ACC112 (cell line): ENCODE results near the gene STAT3.

Source experiments
- H2AFZ ChIP-seq: fragments of 200-600 bp; sonication (generic); one replicate; pipeline ENCODE4 v1.6.0; 2017; ENCODE audit warnings: antibody characterized with exemption, low read length; ENCODE audit not compliant: unreplicated experiment
- H3K27ac ChIP-seq: fragments of 200-600 bp; sonication (generic); 2 replicates; pipeline ENCODE4 v1.5.1; 2014; ENCODE audit warnings: low read depth, mild to moderate bottlenecking, antibody characterized with exemption, low read length, moderate library complexity
- H3K27me3 ChIP-seq: fragments of 200-600 bp; sonication (generic); 2 replicates; pipeline ENCODE4 v1.6.1; 2014; ENCODE audit warnings: mild to moderate bottlenecking, antibody characterized with exemption, low read length, moderate library complexity, mixed read lengths; ENCODE audit not compliant: insufficient read depth
- H3K36me3 ChIP-seq: fragments of 200-600 bp; sonication (generic); 2 replicates; pipeline ENCODE4 v1.6.1; 2016; ENCODE audit warnings: mild to moderate bottlenecking, antibody characterized with exemption, low read length, moderate library complexity, mixed read lengths; ENCODE audit not compliant: insufficient read depth
- H3K4me1 ChIP-seq: fragments of 200-600 bp; sonication (generic); one replicate; pipeline ENCODE4 v1.6.1; 2016; ENCODE audit warnings: low read length, mixed read lengths; ENCODE audit not compliant: insufficient read depth, unreplicated experiment, control insufficient read depth
- H3K4me3 ChIP-seq: fragments of 200-600 bp; sonication (generic); 2 replicates; pipeline ENCODE4 v1.5.1; 2014; ENCODE audit warnings: mild to moderate bottlenecking, low read depth, low read length
- H3K79me2 ChIP-seq: fragments of 200-600 bp; sonication (generic); one replicate; pipeline ENCODE4 v1.6.0; 2016; ENCODE audit warnings: low read length; ENCODE audit not compliant: control insufficient read depth, unreplicated experiment, insufficient read depth

Gene STAT3

DNA sequence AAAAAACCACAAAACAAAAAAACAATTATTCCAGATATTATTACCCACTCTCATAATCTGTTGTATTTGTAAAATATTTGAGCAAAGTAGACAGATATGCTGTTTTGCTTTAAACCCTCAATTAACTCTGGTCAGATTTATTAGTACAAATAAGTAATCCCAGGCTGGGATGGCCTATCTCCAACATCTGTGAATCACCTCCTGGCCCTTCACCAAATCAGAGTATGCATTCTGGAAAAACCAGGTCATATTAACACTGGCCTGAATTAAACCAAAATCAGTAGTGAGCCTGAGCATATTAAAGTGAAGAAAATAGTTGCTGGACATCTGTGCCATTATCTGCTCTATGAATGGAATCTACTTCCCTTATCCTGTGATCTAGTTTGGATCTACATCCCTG, 41.0 kb downstream of the STAT3 start:
- no peak overlapping the region for H3K4me3 ChIP-seq
- H3K4me1 ChIP-seq: peaks cover 33% of the 10 kb centered on the region
- no peaks in the 10 kb centered on the region for H3K27me3 ChIP-seq
- no peak overlapping the region for H2AFZ ChIP-seq
- peak overlapping the region; percentile 78 for H3K27ac ChIP-seq
- H3K36me3 ChIP-seq: peaks cover 17% of the 10 kb centered on the region
- peaks cover 43% of the 10 kb centered on the region for H3K79me2 ChIP-seq

DNA sequence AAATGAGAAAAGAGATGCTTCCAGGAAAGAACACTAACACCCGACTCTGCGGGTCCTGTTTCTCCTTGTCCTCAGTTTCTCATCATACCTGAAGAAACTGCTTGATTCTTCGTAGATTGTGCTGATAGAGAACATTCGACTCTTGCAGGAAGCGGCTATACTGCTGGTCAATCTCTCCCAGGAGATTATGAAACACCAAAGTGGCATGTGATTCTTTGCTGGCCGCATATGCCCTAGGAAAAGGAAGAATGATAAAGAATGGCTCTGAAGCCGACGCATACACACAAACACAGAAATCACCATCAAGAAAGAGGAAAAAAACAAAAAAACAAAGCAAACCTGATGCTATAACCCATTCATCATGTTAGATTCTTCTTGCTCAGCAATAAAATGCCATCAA, 41.8 kb downstream of the STAT3 start:
- Histone ChIP-seq H3K4me1 (peaks cover 38% of the 10 kb centered on the region), H3K36me3 (peaks cover 22% of the 10 kb centered on the region), H3K27ac (peak overlapping the region; percentile 47; the same call in 1 of the 2 replicates), H3K4me3 (no peak overlapping the region), H3K27me3 (no peaks in the 10 kb centered on the region), H2AFZ (no peak overlapping the region), H3K79me2 (peaks cover 38% of the 10 kb centered on the region)

DNA sequence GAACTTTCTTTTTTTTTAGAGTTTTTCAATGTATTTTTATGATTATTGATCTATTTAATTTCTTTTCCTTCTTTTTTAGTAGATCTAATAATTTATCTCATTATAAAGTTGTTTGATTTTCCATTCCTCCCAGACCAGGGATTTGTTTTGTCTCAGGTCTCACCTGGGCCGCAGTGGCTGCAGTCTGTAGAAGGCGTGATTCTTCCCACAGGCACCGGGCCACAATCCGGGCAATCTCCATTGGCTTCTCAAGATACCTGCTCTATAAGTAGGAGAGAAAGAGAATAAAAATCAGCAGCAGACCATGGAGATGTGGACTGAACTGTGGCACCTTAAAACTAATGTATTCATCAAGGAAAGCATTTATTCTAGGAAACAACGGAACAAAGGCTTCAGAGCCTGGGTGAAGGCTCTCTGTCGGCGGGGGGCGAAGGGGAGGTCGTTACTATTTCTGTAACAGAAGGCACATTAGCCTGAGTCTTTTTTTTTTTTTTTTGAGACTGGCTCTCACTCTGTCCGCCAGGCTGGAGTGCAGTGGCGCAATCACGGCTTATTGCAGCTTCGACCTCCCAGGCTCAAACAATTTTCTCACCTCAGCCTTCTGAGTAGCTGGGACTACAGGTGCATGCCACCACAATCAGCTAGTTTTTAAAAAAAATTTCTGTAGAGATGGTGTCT, 42.7 kb downstream of the STAT3 start:
- no peak overlapping the region for H3K4me3 ChIP-seq
- no peaks in the 10 kb centered on the region for H3K27me3 ChIP-seq
- H3K27ac ChIP-seq: no peak overlapping the region
- H3K4me1 ChIP-seq: peaks cover 47% of the 10 kb centered on the region
- H3K36me3 ChIP-seq: peaks cover 26% of the 10 kb centered on the region
- H2AFZ ChIP-seq: no peak overlapping the region
- peaks cover 32% of the 10 kb centered on the region for H3K79me2 ChIP-seq

DNA sequence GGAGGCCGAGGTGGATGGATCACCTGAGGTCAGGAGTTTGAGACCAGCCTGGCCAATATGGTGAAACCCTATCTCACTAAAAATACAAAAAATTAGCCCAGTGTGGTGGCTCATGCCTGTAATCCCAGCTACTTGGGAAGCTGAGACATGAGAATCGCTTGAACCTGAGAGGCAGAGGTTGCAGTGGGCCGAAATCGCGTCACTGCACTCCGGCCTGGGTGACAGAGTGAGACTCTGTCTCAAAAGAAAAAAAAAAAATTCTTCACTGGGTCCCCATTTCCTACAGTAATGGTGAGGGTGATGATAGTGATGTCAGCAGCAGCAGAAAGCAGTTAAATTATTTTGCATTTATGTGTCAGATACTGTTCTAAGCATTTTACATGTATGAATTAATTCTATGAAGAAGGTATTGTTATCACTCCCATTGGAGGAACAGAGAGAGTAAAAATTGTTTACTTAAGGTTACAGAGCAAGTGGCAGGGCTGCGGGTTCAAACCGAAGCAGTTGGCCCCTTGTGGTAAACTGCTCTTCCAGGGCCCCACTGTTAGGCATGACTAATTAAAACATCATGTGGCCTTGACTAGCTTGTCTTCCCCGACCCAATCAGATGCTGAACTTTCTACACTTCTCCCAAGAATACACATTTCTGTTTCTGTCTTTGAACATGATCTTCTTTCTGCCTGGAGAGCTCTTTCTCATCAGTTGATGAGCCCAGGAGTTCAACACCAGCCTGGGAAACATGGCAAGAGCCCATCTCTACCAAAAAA, 45.8 kb downstream of the STAT3 start:
- Histone ChIP-seq H3K36me3 (peaks cover 30% of the 10 kb centered on the region), H3K27ac (no peak overlapping the region), H3K79me2 (peaks cover 8% of the 10 kb centered on the region), H2AFZ (no peak overlapping the region), H3K4me3 (no peak overlapping the region), H3K4me1 (peaks cover 40% of the 10 kb centered on the region), H3K27me3 (no peaks in the 10 kb centered on the region)

DNA sequence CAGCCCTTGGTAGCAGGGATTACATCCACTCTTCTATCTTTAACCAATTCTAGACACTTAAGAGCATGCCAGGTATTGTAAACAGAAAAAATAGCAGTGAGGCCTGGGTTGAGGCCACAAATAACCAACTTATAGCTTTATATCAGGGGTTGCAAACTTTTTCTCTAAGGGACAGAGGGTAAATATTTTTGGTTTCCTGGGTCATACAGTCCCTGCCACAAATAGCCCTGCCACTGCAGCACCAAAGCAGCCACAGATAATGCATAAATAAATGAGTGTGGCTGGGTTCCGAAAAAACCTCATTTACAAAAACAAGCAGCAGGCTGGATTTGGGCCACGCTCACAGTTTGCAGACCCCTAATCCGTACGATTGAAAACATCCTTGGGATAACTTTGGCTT, 46.7 kb downstream of the STAT3 start:
- Histone ChIP-seq H3K36me3 (peaks cover 33% of the 10 kb centered on the region), H3K4me3 (no peak overlapping the region)

DNA sequence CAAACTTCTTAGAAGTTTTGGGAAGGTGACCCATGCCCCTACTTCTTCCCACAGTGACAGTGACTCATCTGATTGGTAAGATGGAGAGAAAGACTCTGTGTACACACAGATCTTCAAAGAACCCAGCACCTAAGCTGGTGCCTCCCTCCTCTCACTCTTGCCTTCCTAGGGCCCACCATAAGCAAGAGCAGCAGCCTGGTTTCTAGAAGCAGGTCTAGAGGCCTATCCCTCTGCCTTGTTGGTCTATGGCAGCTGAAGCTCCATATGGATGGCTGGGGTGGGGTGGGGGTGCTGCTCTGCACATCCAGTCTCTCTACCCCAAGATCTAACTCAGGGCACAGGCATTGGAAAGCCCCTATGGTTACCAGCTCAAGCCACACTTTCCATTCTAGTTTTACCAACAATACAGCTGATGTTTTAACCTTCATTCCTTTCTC, 47.5 kb downstream of the STAT3 start:
- H3K27ac ChIP-seq: no peak overlapping the region
- peaks cover 27% of the 10 kb centered on the region for H3K36me3 ChIP-seq
- peaks cover 26% of the 10 kb centered on the region for H3K4me1 ChIP-seq
- no peak overlapping the region for H2AFZ ChIP-seq
- no peaks in the 10 kb centered on the region for H3K79me2 ChIP-seq
- no peak overlapping the region for H3K4me3 ChIP-seq
- H3K27me3 ChIP-seq: no peaks in the 10 kb centered on the region

More for the DNA sequence above, 46.7 kb downstream of the STAT3 start:
- no peak overlapping the region for H3K27ac ChIP-seq
- H2AFZ ChIP-seq: no peak overlapping the region
- H3K4me1 ChIP-seq: peaks cover 31% of the 10 kb centered on the region
- H3K79me2 ChIP-seq: peaks cover 8% of the 10 kb centered on the region
- no peaks in the 10 kb centered on the region for H3K27me3 ChIP-seq

DNA sequence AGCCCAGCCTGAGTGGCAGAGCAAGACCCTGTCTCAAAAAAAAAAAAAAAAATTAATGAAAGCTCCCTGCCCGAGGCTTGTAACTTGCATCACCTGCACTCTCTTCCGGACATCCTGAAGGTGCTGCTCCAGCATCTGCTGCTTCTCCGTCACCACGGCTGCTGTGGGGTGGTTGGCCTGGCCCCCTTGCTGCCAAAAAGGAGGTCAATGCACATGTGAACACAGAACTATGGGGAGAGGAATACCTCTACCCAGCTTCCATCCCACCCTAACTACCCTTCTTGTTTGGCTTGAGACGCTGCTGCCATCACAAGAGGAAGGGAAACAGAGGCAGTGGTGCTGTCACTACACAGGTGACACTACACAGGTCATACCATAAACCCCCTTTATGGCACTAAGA, 49.0 kb downstream of the STAT3 start:
- H3K27me3 ChIP-seq: no peaks in the 10 kb centered on the region
- no peak overlapping the region for H3K4me3 ChIP-seq
- H3K4me1 ChIP-seq: peaks cover 26% of the 10 kb centered on the region
- H3K79me2 ChIP-seq: no peaks in the 10 kb centered on the region
- H3K27ac ChIP-seq: no peak overlapping the region
- H2AFZ ChIP-seq: no peak overlapping the region
- H3K36me3 ChIP-seq: peaks cover 34% of the 10 kb centered on the region

DNA sequence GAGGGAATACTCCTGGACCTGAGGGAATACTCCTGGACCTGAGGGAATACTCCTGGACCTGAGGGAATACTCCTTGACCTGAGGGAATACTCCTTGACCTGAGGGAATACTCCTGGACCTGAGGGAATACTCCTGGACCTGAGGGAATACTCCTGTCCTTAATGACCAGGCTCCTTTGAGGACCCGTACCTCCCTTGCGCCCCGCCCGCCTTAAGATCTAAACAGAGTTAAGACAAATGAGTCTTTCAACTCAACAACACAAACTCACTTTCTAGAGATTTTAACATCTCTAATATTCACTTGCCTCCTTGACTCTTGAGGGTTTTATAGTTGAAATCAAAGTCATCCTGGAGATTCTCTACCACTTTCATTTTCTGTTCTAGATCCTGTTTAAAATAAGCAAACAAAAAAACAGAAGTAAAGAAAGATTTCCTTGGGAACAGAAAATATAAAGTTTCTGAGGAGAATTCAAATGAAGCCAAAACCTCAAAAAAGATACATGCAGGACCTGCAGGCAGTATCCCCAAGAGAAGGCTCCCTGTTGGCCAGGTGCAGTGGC, 49.7 kb downstream of the STAT3 start:
- H3K79me2 ChIP-seq: no peaks in the 10 kb centered on the region
- no peak overlapping the region for H3K4me3 ChIP-seq
- H3K27me3 ChIP-seq: no peaks in the 10 kb centered on the region
- no peak overlapping the region for H2AFZ ChIP-seq
- no peak overlapping the region for H3K27ac ChIP-seq
- H3K4me1 ChIP-seq: peaks cover 26% of the 10 kb centered on the region
- H3K36me3 ChIP-seq: peaks cover 34% of the 10 kb centered on the region

DNA sequence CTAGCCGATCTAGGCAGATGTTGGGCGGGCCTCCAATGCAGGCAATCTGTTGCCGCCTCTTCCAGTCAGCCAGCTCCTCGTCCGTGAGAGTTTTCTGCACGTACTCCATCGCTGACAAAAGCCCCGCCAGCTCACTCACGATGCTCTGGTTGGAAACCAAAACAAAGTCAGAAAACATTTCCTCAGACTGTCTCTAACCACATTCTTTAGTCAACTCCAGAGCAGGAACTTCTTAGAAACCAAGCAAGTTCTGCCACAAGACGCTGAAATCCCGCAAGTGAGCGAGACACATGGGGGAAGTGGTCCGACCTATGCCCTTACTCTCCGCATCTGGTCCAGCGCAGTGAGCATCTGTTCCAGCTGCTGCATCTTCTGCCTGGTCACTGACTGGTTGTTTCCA, 50.8 kb downstream of the STAT3 start:
- H3K27ac ChIP-seq: no peak overlapping the region
- H3K4me1 ChIP-seq: peaks cover 18% of the 10 kb centered on the region
- H3K27me3 ChIP-seq: no peaks in the 10 kb centered on the region
- no peak overlapping the region for H2AFZ ChIP-seq
- no peak overlapping the region for H3K4me3 ChIP-seq
- H3K36me3 ChIP-seq: peaks cover 43% of the 10 kb centered on the region
- H3K79me2 ChIP-seq: no peaks in the 10 kb centered on the region

DNA sequence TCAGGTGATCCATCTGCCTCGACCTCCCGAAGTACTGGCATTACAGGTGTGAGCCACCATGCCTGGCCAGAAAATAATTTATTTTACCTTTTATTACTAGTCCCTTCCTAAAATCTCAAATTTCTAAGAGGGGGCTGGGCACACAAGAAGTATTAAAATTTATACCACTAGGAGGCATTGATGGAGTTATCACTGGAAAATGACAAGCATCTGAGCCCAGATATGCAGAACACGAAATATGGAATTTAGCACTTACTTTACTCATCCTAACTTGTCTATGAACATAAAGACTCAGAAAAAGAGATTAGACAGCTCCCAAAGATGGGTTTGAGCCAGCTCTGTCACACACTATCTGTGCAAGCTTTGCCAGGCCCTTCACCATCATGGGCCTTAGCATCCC, 53.6 kb downstream of the STAT3 start:
- Histone ChIP-seq H2AFZ (no peak overlapping the region), H3K79me2 (no peaks in the 10 kb centered on the region), H3K27ac (no peak overlapping the region), H3K27me3 (no peaks in the 10 kb centered on the region), H3K4me1 (peaks cover 3% of the 10 kb centered on the region), H3K36me3 (peaks cover 41% of the 10 kb centered on the region), H3K4me3 (no peak overlapping the region)

DNA sequence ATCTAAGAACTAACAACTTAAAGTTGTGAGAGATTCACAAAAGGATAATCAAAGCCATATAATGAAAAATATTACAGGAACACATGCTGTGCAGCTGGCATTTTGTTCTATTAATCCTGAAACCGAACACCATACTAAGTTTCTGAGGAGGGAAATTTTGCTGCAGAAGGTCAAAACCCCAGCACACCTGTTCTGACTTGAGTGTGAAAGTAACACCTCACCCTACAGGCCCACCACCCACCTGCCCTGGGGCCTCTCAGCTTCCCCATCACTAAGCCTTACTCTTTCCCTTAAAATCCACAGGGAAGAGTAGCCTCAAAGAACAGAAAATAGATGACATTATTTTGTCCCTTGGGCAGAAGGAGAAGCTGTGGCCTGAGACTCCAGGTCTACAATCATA, 55.2 kb downstream of the STAT3 start:
- Histone ChIP-seq H3K36me3 (peaks cover 36% of the 10 kb centered on the region), H3K4me1 (peaks cover 14% of the 10 kb centered on the region)

More for the DNA sequence above, 55.2 kb downstream of the STAT3 start:
- Histone ChIP-seq H2AFZ (no peak overlapping the region), H3K4me3 (no peak overlapping the region), H3K27me3 (no peaks in the 10 kb centered on the region), H3K27ac (no peak overlapping the region), H3K79me2 (no peaks in the 10 kb centered on the region)
